ENCODE data around the gene PLD5. TPM values are rescaled to one million over a fixed set of nuclear protein-coding genes. Genes with fewer than 3 reads are reported as not detected.

The PLD5 gene
- polyA plus RNA-seq, 3 donors: not detected

- Histone ChIP-seq H3K4me2 (replicated peaks; ENCODE audit: extremely low read depth, low read length, poor library complexity, severe bottlenecking) (no peak overlapping the region), H2AFZ (ENCODE audit: insufficient read depth, low read depth, low read length, poor library complexity, severe bottlenecking) (no peak overlapping the region), H3K27ac (ENCODE audit: low read depth in 1 of 2, low read length in 2 of 2) (no peak overlapping the region), H4K20me1 (ENCODE audit: insufficient read depth, low read length) (no peaks in the 10 kb centered on the region), H3K9me3 (replicated peaks in 1 of 2; ENCODE audit: control insufficient read depth in 1 of 2, insufficient read depth in 1 of 2, low read length in 2 of 2) (no peaks in the 10 kb centered on the region), H3K36me3 (replicated peaks in 1 of 2; ENCODE audit: control insufficient read depth in 1 of 2, insufficient read depth in 2 of 2, low read length in 2 of 2) (no peaks in the 10 kb centered on the region), H3K4me3 (replicated peaks in 1 of 3; ENCODE audit: low read depth in 2 of 3, low read length in 3 of 3) (no peak overlapping the region), H3K27me3 (ENCODE audit: control insufficient read depth in 2 of 2, insufficient read depth in 2 of 2, low read length in 2 of 2) (no peaks in the 10 kb centered on the region), H3K79me2 (ENCODE audit: insufficient read depth, low read length) (no peaks in the 10 kb centered on the region), H3K4me1 (ENCODE audit: control insufficient read depth in 1 of 2, insufficient read depth in 2 of 2, low read length in 2 of 2) (no peaks in the 10 kb centered on the region), H3K9ac (ENCODE audit: insufficient read depth, low read length, poor library complexity, severe bottlenecking) (no peak overlapping the region)
- Mint-ChIP-seq H3K27ac (no peak overlapping the region), H3K27me3 (ENCODE audit: low read depth in 3 of 3) (peaks cover 4 to 5% (median 4%) of the 10 kb centered on the region in 3 donors), H3K36me3 (no peaks in the 10 kb centered on the region), H3K4me3 (no peak overlapping the region), H3K4me1 (no peaks in the 10 kb centered on the region), H3K9me3 (peaks cover 0 to 6% (median 2%) of the 10 kb centered on the region in 7 donors)
- TF ChIP-seq, protein P1, sequence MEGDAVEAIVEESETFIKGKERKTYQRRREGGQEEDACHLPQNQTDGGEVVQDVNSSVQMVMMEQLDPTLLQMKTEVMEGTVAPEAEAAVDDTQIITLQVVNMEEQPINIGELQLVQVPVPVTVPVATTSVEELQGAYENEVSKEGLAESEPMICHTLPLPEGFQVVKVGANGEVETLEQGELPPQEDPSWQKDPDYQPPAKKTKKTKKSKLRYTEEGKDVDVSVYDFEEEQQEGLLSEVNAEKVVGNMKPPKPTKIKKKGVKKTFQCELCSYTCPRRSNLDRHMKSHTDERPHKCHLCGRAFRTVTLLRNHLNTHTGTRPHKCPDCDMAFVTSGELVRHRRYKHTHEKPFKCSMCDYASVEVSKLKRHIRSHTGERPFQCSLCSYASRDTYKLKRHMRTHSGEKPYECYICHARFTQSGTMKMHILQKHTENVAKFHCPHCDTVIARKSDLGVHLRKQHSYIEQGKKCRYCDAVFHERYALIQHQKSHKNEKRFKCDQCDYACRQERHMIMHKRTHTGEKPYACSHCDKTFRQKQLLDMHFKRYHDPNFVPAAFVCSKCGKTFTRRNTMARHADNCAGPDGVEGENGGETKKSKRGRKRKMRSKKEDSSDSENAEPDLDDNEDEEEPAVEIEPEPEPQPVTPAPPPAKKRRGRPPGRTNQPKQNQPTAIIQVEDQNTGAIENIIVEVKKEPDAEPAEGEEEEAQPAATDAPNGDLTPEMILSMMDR (IDR thresholded peaks at IDR 0.05): no peak
- intact Hi-C loops (cut with micrococcal nuclease): no loop called here
- DNase-seq: no peak
- 87% methylated on average over 10 of the region's 11 CpGs for WGBS (ENCODE audit: insufficient coverage)
Measured at GRCh38 chr1:242209063-242209462, 315.4 kb downstream of the PLD5 start.

GRCh38 chr1:242208021-242208420 is 316.5 kb downstream of the PLD5 start:
- H3K79me2 ChIP-seq (ENCODE audit: insufficient read depth, low read length): no peaks in the 10 kb centered on the region
- Mint-ChIP-seq H3K4me1 (no peaks in the 10 kb centered on the region), H3K9me3 (peaks cover 0 to 7% (median 2%) of the 10 kb centered on the region in 7 donors), H3K27ac (no peak overlapping the region), H3K27me3 (ENCODE audit: low read depth in 3 of 3) (peaks cover 5 to 7% (median 6%) of the 10 kb centered on the region in 3 donors), H3K4me3 (no peak overlapping the region), H3K36me3 (no peaks in the 10 kb centered on the region)
- no peaks in the 10 kb centered on the region for H4K20me1 ChIP-seq (ENCODE audit: insufficient read depth, low read length)
- no peaks in the 10 kb centered on the region for H3K36me3 ChIP-seq (replicated peaks in 1 of 2; ENCODE audit: control insufficient read depth in 1 of 2, insufficient read depth in 2 of 2, low read length in 2 of 2)
- TF ChIP-seq, protein P1 (IDR thresholded peaks at IDR 0.05): no peak
- H3K9ac ChIP-seq (ENCODE audit: insufficient read depth, low read length, poor library complexity, severe bottlenecking): no peak overlapping the region
- H3K27ac ChIP-seq (ENCODE audit: low read depth in 1 of 2, low read length in 2 of 2): no peak overlapping the region
- H3K27me3 ChIP-seq (ENCODE audit: control insufficient read depth in 2 of 2, insufficient read depth in 2 of 2, low read length in 2 of 2): no peaks in the 10 kb centered on the region
- no peaks in the 10 kb centered on the region for H3K9me3 ChIP-seq (replicated peaks in 1 of 2; ENCODE audit: control insufficient read depth in 1 of 2, insufficient read depth in 1 of 2, low read length in 2 of 2)
- DNase-seq: no peak
- no peaks in the 10 kb centered on the region for H3K4me1 ChIP-seq (ENCODE audit: control insufficient read depth in 1 of 2, insufficient read depth in 2 of 2, low read length in 2 of 2)
- H3K4me2 ChIP-seq (replicated peaks; ENCODE audit: extremely low read depth, low read length, poor library complexity, severe bottlenecking): no peak overlapping the region
- intact Hi-C loops (cut with micrococcal nuclease): no loop called here
- H2AFZ ChIP-seq (ENCODE audit: insufficient read depth, low read depth, low read length, poor library complexity, severe bottlenecking): no peak overlapping the region
- 94% methylated on average over 2 of the region's 2 CpGs for WGBS (ENCODE audit: insufficient coverage)
- no peak overlapping the region for H3K4me3 ChIP-seq (replicated peaks in 1 of 3; ENCODE audit: low read depth in 2 of 3, low read length in 3 of 3)
